Hepatocyte (in vitro differentiated cells): Measurements from ENCODE around the gene IGSF6. TPM values are rescaled to one million over a fixed set of nuclear protein-coding genes. Genes with fewer than 3 reads are reported as not detected.
"Not testable (repeated sequence)": the region's sequence is repeated elsewhere in the genome, so short reads cannot be mapped to it uniquely, and the experiment has no call there.

Experiments
- DNase-seq: peaks from one replicate; pipeline ENCODE4 v3.0.0-alpha.2; 2016; ENCODE audit warnings: low spot score
- H2AFZ ChIP-seq: fragments of 200-600 bp; sonication (generic); 2 replicates; pipeline ENCODE4 v1.6.0; 2016; ENCODE audit warnings: antibody characterized with exemption, mild to moderate bottlenecking
- H3K27ac ChIP-seq: fragments of 200-600 bp; sonication (generic); 2 replicates; pipeline ENCODE4 v1.5.1; 2016; ENCODE audit warnings: mild to moderate bottlenecking
- H3K27me3 ChIP-seq: fragments of 200-600 bp; sonication (generic); 2 replicates; pipeline ENCODE4 v1.6.1; 2016
- H3K36me3 ChIP-seq: fragments of 200-600 bp; sonication (generic); replicated peaks from 2 replicates; pipeline ENCODE4 v1.5.1; 2016; ENCODE audit warnings: low read depth; ENCODE audit not compliant: insufficient read depth
- H3K4me1 ChIP-seq: fragments of 200-600 bp; sonication (generic); 2 replicates; pipeline ENCODE4 v1.5.1; 2016; ENCODE audit warnings: mild to moderate bottlenecking, moderate library complexity; ENCODE audit not compliant: insufficient read depth
- H3K4me2 ChIP-seq: fragments of 200-600 bp; sonication (generic); 2 replicates; pipeline ENCODE4 v1.6.0; 2016
- H3K4me3 ChIP-seq: fragments of 200-600 bp; sonication (generic); 2 replicates; pipeline ENCODE4 v1.5.1; 2016; ENCODE audit warnings: mild to moderate bottlenecking
- H3K79me2 ChIP-seq: fragments of 200-600 bp; sonication (generic); 2 replicates; pipeline ENCODE4 v1.6.0; 2017; ENCODE audit warnings: mild to moderate bottlenecking
- H3K9me2 ChIP-seq: fragments of 200-600 bp; sonication (generic); replicated peaks from 2 replicates; pipeline ENCODE4 v1.6.0; 2017; ENCODE audit warnings: mild to moderate bottlenecking; ENCODE audit not compliant: insufficient read depth
- H3K9me3 ChIP-seq: fragments of 200-600 bp; sonication (generic); 2 replicates; pipeline ENCODE4 v1.5.1; 2016; ENCODE audit warnings: low read depth, mild to moderate bottlenecking
- H4K20me1 ChIP-seq: fragments of 200-600 bp; sonication (generic); 2 replicates; pipeline ENCODE4 v1.6.0; 2016; ENCODE audit warnings: mild to moderate bottlenecking; ENCODE audit not compliant: insufficient read depth, poor library complexity, severe bottlenecking
- EZH2 ChIP-seq: fragments of 200-600 bp; sonication (generic); IDR thresholded peaks from 2 replicates; pipeline ENCODE4 v1.6.1; 2016; ENCODE audit warnings: antibody characterized with exemption, mild to moderate bottlenecking, borderline replicate concordance
- EZH2phosphoT487 ChIP-seq: fragments of 200-600 bp; sonication (generic); IDR thresholded peaks from one replicate; pipeline ENCODE4 v1.6.1; 2018; ENCODE audit warnings: antibody characterized with exemption, mild to moderate bottlenecking, low read depth, moderate library complexity; ENCODE audit not compliant: unreplicated experiment, severe bottlenecking
- WGBS: methylation state at CpG from one replicate; pipeline ENCODE4 v1.1.6; 2016; ENCODE audit warnings: low lambda C conversion rate; ENCODE audit errors: missing lambda C conversion rate; 5-methylcytosine and 5-hydroxymethylcytosine counted together
- polyA plus RNA-seq: library from polyadenylated mRNA; unstranded; fragments of >200 nt; fragmentation: Nextera tagmentation; extraction: Ambion mirVana; gene quantifications from 2 replicates; pipeline ENCODE4 v1.2.1, GENCODE V29; 2016
- total RNA-seq: library from RNA; depleted of rRNA; stranded (reverse); fragments of >200 nt; gene quantifications from 2 replicates; pipeline ENCODE4 v1.2.3, GENCODE V29; 2014
- TF ChIP-seq, protein P1 (sequence below): fragments of 200-600 bp; sonication (generic); IDR thresholded peaks from 2 replicates; pipeline ENCODE4 v1.5.1; 2016; ENCODE audit warnings: antibody characterized with exemption, mild to moderate bottlenecking; ENCODE audit not compliant: poor library complexity

Gene IGSF6
- total and polyA plus RNA-seq, 2 experiments from 2014 or later: 0.70 to 2.2 TPM

DNA sequence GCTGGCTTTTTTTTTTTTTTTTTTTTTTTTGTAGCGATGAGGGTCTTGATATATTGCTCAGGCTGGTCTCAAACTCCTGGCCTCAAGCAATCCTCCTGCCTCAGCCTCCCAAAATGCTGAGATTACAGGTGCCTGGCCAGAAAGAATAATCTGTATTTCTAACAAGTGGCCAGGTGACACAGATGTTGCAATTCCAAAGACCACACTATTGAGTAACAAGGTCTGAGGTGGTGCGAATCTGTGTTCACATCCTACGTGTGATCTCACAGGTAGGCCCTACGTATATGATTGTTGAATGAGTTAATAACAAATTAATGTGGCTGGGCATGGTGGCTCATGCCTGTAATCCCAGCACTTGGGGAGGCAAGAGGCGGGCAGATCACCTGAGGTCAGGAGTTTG, 44.6 kb upstream of the IGSF6 start:
- no peak overlapping the region for H3K27ac ChIP-seq
- no peaks in the 10 kb centered on the region for H4K20me1 ChIP-seq
- no peaks in the 10 kb centered on the region for H3K9me2 ChIP-seq
- no peak for TF ChIP-seq EZH2
- TF ChIP-seq EZH2phosphoT487: no peak
- TF ChIP-seq, protein P1, sequence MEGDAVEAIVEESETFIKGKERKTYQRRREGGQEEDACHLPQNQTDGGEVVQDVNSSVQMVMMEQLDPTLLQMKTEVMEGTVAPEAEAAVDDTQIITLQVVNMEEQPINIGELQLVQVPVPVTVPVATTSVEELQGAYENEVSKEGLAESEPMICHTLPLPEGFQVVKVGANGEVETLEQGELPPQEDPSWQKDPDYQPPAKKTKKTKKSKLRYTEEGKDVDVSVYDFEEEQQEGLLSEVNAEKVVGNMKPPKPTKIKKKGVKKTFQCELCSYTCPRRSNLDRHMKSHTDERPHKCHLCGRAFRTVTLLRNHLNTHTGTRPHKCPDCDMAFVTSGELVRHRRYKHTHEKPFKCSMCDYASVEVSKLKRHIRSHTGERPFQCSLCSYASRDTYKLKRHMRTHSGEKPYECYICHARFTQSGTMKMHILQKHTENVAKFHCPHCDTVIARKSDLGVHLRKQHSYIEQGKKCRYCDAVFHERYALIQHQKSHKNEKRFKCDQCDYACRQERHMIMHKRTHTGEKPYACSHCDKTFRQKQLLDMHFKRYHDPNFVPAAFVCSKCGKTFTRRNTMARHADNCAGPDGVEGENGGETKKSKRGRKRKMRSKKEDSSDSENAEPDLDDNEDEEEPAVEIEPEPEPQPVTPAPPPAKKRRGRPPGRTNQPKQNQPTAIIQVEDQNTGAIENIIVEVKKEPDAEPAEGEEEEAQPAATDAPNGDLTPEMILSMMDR: no peak
- H3K79me2 ChIP-seq: no peaks in the 10 kb centered on the region
- no peaks in the 10 kb centered on the region for H3K36me3 ChIP-seq
- H3K4me1 ChIP-seq: no peaks in the 10 kb centered on the region
- no peak overlapping the region for H3K4me2 ChIP-seq
- no peak overlapping the region for H3K4me3 ChIP-seq
- H3K27me3 ChIP-seq: peaks cover 3% of the 10 kb centered on the region
- WGBS: 91% methylated on average over 5 of the region's 5 CpGs
- no peak overlapping the region for H2AFZ ChIP-seq
- no peaks in the 10 kb centered on the region for H3K9me3 ChIP-seq
- DNase-seq: no peak

DNA sequence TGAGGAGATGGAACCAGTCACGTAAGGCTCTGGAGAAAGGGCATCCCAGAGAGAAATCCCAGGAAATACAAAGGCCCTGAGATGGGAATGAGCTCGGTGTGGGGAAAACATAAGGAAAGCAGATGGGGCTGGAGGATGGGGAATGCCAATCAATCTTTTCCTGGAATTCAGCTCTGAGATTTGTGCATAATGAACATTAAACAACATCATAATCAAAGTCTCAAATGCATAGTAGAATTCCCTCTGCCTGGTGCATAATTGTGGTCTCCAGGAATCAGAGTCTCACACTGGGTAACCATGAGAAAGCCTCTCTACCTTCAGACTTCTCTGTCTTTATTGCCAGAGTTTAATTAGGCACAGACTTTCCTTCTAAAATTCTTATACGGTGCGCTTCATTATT, 42.2 kb upstream of the IGSF6 start:
- Histone ChIP-seq H3K27me3 (peaks cover 3% of the 10 kb centered on the region), H3K27ac (no peak overlapping the region), H3K4me2 (no peak overlapping the region), H3K4me1 (no peaks in the 10 kb centered on the region), H2AFZ (no peak overlapping the region), H3K4me3 (no peak overlapping the region), H4K20me1 (no peaks in the 10 kb centered on the region), H3K9me2 (no peaks in the 10 kb centered on the region), H3K79me2 (no peaks in the 10 kb centered on the region), H3K9me3 (no peaks in the 10 kb centered on the region), H3K36me3 (no peaks in the 10 kb centered on the region)
- TF ChIP-seq EZH2phosphoT487: no peak
- 83% methylated on average over 4 of the region's 4 CpGs for WGBS
- no peak for DNase-seq

DNA sequence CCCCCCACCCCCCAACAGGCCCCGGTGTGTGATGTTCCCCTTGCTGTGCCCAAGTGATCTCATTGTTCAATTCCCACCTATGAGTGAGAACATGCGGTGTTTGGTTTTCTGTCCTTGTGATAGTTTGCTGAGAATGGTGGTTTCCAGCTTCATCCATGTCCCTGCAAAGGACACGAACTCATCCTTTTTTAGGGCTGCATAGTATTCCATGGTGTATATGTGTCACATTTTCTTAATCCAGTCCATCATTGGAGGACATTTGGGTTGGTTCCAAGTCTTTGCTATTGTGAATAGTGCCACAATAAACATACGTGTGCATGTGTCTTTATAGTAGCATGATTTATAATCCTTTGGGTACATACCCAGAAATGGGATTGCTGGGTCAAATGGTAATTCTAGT, 38.6 kb upstream of the IGSF6 start:
- 87% methylated on average over 4 of the region's 4 CpGs for WGBS
- not testable (repeated sequence) for H3K4me3 ChIP-seq, H3K79me2 ChIP-seq, H3K27me3 ChIP-seq, H4K20me1 ChIP-seq, DNase-seq, H3K4me1 ChIP-seq, H3K4me2 ChIP-seq, H3K9me3 ChIP-seq, H3K9me2 ChIP-seq, H3K36me3 ChIP-seq, H3K27ac ChIP-seq, H2AFZ ChIP-seq

DNA sequence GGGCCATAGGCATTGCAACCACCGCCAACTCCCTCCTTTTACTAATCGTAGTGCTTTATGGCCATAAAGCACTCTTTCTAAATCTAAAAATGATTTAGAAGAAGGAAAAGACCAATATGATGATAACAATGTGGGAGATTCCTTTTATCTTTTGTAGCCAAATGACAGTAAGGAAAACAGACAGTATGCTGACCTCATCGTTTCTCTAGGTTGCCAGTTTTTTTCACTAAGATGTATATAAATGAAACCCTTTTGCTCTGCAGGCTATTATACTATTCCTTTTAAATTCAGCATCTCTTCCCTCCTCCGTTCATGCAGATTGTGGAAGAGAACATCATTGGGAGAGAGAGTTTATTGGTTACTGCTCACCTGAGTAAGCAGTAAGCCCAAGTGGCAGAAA, 36.7 kb upstream of the IGSF6 start:
- no peaks in the 10 kb centered on the region for H3K79me2 ChIP-seq
- no peak for DNase-seq
- H2AFZ ChIP-seq: no peak overlapping the region
- H3K4me2 ChIP-seq: no peak overlapping the region
- WGBS: 71% methylated on average over 4 of the region's 4 CpGs
- no peaks in the 10 kb centered on the region for H3K9me2 ChIP-seq
- H3K4me1 ChIP-seq: no peaks in the 10 kb centered on the region
- H3K27me3 ChIP-seq: no peaks in the 10 kb centered on the region
- H3K27ac ChIP-seq: no peak overlapping the region
- TF ChIP-seq, protein P1: no peak
- no peak for TF ChIP-seq EZH2phosphoT487
- no peak for TF ChIP-seq EZH2
- H3K9me3 ChIP-seq: no peaks in the 10 kb centered on the region
- H4K20me1 ChIP-seq: no peaks in the 10 kb centered on the region
- H3K36me3 ChIP-seq: no peaks in the 10 kb centered on the region
- no peak overlapping the region for H3K4me3 ChIP-seq
